HTERT RPE-1 (cell line): Measurements from ENCODE around the gene CAVIN1.
"Not testable (repeated sequence)": the region's sequence is repeated elsewhere in the genome, so short reads cannot be mapped to it uniquely, and the experiment has no call there.

Experiments used
- in situ Hi-C: fragments of 300-500 bp; cut with MboI; formaldehyde crosslinking; loops from 4 replicates; pipeline ENCODE4 v1.14.3; 2020; ENCODE audit warnings: low sequenced_read_pairs

The CAVIN1 gene

GRCh38 chr17:42406615-42407288 is 16.3 kb downstream of the CAVIN1 start:
- in situ Hi-C loops: no loop called here

GRCh38 chr17:42405963-42406495 is 17.0 kb downstream of the CAVIN1 start:
- in situ Hi-C loops: no loop called here

DNA sequence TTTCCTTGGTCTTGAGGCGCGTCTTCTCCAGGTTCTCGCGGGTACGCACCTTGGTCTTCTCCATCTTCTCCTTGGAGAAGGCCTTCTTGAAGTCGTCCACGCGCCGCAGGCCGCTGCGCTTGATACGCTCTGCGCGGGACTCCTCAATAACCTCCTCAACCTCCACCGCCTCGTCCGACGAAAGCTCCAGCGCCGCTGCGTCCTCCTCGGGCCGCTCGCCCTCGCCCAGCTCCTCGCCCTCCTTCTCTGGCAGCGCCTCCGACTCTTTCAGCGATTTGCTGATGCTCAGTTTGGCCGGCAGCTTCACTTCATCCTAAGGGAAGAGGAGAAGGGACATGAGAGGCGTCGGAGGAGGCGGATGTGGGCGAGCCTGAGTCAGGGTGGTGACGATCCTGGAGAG is 18.0 kb downstream of the CAVIN1 start:
- in situ Hi-C loops: no loop called here

DNA sequence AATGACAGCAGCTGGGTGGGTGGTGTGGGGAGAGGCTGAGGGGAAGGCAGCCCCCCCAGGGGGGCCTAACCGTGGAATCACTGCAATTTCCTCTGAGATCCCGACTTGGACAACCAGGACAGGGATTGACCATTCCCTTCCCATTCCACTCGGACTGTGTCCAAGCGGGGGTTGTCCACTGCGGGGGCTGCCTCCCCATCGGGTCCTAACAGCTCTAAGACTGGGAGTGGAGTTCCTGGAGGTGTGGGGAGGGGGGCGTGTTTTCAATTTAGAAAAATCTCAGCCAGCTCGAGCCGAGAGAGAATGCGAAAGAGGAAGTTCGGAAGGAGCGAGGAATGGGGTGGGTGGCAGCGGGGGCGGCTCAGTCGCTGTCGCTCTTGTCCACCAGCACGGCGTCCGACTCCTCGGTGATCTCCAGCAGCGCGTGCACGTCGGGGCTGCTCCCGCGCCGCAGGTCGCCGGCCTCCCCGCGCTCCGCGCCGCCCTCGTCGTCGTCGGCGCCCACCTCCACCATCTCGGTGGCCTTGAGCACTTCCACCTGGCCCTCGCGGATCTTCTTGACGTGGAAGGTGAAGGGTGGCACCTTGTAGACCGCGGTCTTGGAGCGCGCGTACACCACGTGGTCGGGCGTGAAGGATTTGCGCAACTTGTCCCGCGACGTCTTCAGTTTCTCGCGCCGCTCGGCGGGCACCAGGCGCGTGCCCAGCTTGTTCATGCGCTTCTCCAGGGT is 18.6 kb downstream of the CAVIN1 start:
- in situ Hi-C loops: no loop called here

DNA sequence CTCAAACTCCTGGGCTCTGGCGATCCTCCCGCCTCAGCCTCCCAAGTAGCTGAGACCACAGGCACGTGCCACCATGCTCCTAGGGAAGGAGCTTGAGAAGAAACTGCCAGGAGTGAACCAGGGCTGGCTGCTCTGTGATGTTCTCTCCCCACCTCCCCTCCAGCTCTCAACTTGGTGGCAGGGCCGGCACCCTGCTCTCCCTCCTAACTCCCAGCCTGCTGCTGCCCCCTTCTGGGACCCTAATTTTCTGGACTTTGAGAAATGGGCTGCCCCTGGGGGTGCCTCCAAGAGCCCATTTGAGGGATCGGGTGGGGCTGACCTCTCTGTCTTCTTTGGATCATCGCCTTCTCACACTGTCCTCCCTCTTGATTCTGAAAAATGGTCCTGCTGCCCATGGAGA is 19.9 kb downstream of the CAVIN1 start:
- in situ Hi-C loops: no loop called here

DNA sequence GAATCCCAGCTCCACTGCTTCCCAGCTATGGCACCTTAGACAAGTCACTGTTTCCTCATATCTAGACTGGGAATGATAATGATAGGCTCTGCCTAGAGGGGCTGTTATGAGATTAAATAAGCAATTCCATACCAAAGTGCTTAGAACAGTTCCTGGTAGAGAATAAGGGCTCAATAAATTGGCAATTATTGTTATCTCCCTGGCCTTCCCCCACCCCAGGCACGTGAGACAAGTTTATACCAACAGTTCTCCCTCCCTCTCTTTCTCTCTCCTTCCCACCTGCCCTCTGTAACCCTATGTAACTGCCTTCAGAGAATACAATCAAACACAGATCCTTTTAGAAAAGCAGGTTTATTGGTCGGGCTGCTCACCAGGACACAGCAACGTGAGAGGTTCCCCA is 20.9 kb downstream of the CAVIN1 start:
- in situ Hi-C loops: no loop called here

- in situ Hi-C loops: not testable (repeated sequence)
Measured at GRCh38 chr17:42400844-42401375, 22.1 kb downstream of the CAVIN1 start.

DNA sequence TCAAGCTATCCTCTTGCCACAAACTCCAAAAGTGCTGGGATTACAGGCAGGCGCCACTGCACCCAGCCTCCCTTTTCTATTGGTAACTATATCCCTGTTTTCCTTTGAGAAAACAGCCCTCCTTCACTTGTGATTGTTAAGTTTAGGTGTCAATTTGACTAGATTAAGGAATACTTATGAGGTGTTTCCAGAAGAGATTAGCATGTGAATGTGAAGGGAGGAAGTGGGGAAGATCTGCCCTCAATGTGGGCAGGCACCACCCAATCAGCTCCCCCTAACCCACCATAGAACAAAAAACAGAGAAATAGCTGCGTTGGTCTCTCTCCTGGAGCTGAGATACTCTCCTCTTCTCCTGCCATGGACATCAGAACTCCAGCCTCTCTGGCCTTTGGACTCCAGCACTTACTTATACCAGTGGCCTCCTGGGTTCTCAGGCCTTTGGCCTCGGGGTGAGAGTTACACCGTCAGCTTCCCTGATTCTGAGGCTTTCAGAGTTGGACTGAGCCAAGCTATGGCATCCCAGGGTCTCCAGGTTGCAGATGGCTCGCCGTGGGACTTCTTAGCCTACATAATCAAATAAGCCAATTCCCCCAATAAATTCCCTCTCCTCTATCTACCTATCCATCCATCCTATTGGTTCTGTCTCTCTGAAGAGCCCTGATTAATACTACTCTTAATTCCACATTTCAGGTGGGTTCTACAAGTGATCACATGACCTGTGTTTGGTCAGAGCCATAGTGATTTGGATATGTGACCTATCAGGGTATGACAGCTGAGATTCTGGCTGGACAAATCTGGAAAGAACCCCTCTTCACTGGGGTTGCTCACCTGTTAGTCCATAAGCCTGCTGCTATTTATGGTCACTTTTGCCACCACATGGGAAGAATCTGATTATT is 22.9 kb downstream of the CAVIN1 start:
- in situ Hi-C loops: no loop called here

GRCh38 chr17:42399121-42399520 is 23.9 kb downstream of the CAVIN1 start:
- in situ Hi-C loops: no loop called here

GRCh38 chr17:42395601-42396000 is 27.5 kb downstream of the CAVIN1 start:
- in situ Hi-C loops: not testable (repeated sequence)

DNA sequence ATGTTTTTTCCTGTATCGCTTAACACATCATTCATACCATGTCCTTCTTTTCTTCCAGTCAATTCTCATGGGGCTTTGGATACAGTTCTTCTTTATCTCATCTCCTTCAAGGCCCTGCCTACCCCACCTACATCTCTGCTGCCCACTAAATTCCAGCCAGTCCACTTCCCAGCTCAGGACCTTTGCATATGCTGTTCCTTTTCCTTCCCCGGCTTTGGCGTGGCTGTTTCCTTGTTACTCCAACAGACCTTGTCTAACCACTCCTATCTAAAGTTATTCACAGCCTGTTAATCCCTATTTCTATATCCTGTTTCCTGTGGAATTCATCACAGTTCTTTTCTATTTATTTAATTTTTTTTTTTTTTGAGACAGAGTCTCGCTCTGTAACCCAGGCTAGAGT is 28.2 kb downstream of the CAVIN1 start:
- in situ Hi-C loops: no loop called here

DNA sequence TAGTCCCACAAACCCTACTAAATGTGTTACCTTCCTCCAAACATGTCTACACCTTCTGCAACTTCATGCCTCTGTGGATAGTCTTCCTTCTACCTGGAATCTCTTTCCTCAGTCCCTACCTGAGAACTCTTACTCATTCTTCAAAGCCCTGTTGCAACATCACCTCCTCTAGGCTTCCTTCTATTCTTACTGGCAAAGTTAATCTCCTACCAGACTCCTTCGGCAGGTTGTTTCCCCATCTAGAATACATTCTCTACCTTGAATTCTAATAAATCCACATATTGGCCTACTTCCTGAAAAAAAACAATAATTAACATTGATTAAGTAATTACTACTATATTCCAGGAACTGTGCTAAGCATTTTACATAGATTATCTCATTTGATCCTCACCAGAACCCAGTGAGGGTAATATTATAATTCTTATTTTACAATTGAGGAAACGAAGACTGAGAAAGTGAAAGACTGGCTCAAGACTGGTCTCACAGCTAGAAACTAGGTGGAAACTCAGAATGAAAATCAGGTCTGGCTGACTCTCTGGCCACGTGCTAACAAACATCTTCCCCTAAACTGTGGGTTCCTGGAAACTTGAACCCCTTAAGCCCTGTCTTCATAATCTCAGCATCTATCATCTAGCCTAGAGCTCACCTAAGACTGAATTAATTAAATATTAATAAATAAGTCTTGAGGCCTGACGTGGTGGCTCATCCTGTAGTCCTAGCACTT is 30.2 kb downstream of the CAVIN1 start:
- in situ Hi-C loops: no loop called here

DNA sequence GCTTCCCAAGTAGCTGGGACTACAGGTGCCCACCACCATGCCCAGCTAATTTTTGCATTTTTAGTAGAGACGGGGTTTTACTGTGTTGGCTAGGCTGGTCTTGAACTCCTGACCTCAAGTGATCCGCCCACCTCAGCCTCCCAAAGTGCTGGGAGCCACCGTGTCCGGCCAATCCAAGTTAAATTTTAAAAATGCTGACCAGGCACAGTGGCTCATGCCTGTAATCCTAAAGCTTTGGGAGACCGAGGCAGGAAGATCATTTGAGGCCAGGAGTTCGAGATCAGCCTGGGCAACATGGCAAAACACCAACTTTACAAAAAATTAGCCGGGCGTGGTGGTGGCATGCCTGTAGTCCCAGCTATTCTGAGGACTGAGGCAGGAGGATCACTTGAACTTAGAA is 31.6 kb downstream of the CAVIN1 start:
- in situ Hi-C loops: not testable (repeated sequence)

DNA sequence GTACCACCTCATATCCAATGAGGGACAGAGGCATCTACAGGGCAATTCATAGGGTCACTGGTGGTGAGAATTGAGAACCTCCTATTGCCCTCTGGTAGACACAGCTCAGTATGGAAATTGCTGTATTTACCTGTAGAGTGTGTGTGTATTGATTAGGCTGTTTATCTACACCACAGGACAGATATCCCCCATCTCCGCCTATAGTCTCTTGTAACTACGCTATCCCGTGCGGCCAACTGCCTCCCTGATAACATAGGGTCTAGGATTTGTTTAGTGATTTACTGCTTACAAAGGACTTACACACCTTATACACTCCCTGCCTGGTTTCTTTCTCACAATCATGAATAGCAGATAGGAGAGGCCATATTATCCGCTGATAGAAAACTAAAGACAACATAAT is 33.2 kb downstream of the CAVIN1 start:
- in situ Hi-C loops: no loop called here

- in situ Hi-C loops: no loop called here
Measured at GRCh38 chr17:42389135-42389417, 34.0 kb downstream of the CAVIN1 start.

DNA sequence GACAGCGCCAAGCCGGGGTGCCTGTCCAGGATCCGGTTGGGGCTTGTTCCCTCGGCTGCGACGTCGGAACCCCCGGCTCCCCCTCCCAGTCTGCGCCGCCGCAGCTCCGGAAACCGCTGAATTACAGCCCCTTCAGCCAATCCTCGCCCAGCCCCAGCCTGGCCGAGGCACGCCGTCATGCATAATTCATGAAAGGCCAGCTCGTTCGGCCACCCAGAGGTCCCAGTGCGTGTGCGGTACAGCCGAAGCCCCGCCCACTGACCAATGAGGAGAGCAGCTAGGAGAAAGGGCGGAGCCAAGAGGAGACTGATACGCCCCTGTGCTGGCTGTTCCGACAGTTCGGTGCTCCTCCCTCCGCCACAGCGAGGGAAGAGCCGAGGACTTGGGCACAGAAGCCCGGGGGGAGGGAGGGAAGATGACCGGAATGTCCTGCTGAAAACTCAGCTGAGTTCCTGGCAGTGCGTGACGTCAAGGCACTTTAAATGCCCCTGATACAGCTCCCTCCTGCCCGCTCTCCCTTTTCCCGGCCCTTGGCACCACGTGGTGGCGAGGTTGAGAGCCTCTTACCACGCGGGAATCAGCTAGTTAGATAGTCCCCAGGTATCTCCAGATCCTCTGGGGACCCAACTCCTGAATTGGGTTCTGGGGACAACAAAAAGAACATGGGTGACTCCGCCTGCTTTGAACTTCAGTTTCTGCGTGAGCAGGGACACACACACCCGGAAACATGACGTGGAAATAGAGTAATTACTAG is 34.5 kb downstream of the CAVIN1 start, which contains the start of gene STAT3:
STAT3 (minus strand) TSS at position 62 of the 754 bp plus-strand sequence. CDS start 39,926 bp downstream, outside the sequence.
- in situ Hi-C loops: no loop called here

GRCh38 chr17:42387661-42388380 is 35.2 kb downstream of the CAVIN1 start:
- in situ Hi-C loops: no loop called here

DNA sequence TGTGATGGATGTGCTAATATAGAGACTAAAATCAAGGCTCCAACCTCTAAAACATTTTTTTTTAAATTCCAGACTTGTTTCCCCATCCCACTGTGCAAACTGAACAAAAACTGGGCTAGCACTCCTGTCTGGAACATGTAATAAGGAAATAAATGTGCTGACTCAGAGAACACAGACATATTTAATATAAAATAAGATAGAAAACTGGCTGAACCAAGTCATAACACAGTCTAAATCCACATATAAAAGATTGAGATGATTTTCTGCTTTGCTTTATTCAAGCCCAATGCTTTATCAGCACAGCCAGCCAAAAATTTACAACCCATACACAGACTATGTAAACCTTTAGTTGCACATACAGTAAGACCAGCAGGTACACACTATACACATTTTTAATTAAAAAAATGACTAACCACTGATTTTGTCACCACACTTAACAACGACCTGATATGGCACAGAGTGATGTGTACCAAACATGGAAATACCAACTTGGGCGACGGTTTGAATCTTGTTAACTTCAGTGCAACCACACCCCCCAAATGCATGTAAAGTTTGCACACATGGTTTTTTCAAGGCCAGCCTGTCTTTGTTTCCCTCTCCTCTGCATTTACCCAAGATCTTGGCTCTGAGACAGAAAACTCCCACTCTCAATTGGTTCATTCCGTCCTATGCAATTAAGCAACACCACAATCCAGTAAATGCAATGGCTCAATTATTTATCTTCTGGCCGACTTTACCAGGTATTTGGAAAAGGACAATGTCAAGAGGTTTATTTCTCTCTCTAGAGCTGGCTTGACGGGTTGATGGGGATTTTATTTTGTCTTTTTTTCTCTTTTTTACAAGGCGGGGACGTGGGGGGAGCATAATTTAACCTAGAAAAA is 36.0 kb downstream of the CAVIN1 start:
- in situ Hi-C loops: no loop called here
